Fibroblast of upper back skin (primary cell): ENCODE measurements around the gene RGS1.

Source experiments
- DNase-seq: peaks from one replicate; pipeline ENCODE4 v3.0.0-alpha.2; 2013

The RGS1 gene

GRCh38 chr1:192627901-192628300 is 52.3 kb downstream of the RGS1 start:
- DNase-seq: no peak

GRCh38 chr1:192628396-192629057 is 53.0 kb downstream of the RGS1 start:
- no peak for DNase-seq

GRCh38 chr1:192629612-192630011 is 54.0 kb downstream of the RGS1 start:
- no peak for DNase-seq
